Measurements from ENCODE around the gene SEMA7A.

- TF ChIP-seq POLR2A (IDR thresholded peaks at IDR 0.05; ENCODE audit: low read depth, low read length), result no peak
- no peak for TF ChIP-seq POU2F2 (IDR thresholded peaks at IDR 0.05; ENCODE audit: low read depth, low read length)
- no peak for TF ChIP-seq POLR2AphosphoS5 (IDR thresholded peaks at IDR 0.05; ENCODE audit: low read depth, low read length)
- TF ChIP-seq TAF1 (IDR thresholded peaks at IDR 0.05; ENCODE audit: low read depth, low read length), result no peak
- no peak for TF ChIP-seq SPI1 (IDR thresholded peaks at IDR 0.05; ENCODE audit: low read depth, low read length)
Measured at GRCh38 chr15:74369084-74369745, 64.5 kb downstream of the SEMA7A start.
